Measurements from ENCODE around the gene IGSF6.

The IGSF6 gene

DNA sequence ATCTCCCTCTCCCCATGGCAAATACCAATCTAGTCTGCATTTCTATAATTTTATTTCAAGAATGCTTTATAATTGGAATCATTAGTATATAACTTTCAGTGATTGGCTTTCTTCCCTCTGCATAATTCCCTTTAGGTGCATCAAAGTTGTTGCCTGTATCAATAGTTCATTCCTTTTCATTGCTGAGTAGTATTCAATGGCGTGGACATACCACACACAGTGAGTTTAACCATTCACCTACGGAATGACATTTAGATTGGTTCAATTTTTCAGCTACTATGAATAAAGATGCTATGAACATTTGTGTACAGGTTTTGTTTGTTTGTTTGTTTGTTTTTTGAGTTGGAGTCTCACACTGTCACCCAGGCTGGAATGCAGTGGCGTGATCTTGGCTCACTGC is 21.1 kb upstream of the IGSF6 start:
- TF ChIP-seq TAF1 (IDR thresholded peaks at IDR 0.05; ENCODE audit: borderline replicate concordance, insufficient read depth, low read length), result no peak
- TF ChIP-seq FOXP2 (optimal IDR thresholded peaks at IDR 0.05; ENCODE audit: borderline replicate concordance, extremely low read depth, extremely low read length, insufficient read depth), result no peak
- TF ChIP-seq SIN3A (IDR thresholded peaks at IDR 0.05; ENCODE audit: borderline replicate concordance, insufficient read depth, low read length), result no peak
- no peak for TF ChIP-seq POLR2AphosphoS5 (IDR thresholded peaks at IDR 0.05; ENCODE audit: low read depth, low read length)
- TF ChIP-seq, protein P1, sequence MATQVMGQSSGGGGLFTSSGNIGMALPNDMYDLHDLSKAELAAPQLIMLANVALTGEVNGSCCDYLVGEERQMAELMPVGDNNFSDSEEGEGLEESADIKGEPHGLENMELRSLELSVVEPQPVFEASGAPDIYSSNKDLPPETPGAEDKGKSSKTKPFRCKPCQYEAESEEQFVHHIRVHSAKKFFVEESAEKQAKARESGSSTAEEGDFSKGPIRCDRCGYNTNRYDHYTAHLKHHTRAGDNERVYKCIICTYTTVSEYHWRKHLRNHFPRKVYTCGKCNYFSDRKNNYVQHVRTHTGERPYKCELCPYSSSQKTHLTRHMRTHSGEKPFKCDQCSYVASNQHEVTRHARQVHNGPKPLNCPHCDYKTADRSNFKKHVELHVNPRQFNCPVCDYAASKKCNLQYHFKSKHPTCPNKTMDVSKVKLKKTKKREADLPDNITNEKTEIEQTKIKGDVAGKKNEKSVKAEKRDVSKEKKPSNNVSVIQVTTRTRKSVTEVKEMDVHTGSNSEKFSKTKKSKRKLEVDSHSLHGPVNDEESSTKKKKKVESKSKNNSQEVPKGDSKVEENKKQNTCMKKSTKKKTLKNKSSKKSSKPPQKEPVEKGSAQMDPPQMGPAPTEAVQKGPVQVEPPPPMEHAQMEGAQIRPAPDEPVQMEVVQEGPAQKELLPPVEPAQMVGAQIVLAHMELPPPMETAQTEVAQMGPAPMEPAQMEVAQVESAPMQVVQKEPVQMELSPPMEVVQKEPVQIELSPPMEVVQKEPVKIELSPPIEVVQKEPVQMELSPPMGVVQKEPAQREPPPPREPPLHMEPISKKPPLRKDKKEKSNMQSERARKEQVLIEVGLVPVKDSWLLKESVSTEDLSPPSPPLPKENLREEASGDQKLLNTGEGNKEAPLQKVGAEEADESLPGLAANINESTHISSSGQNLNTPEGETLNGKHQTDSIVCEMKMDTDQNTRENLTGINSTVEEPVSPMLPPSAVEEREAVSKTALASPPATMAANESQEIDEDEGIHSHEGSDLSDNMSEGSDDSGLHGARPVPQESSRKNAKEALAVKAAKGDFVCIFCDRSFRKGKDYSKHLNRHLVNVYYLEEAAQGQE (IDR thresholded peaks at IDR 0.05; ENCODE audit: insufficient read depth in 1 of 2, low read depth in 2 of 2, low read length in 2 of 2), result no peak

DNA sequence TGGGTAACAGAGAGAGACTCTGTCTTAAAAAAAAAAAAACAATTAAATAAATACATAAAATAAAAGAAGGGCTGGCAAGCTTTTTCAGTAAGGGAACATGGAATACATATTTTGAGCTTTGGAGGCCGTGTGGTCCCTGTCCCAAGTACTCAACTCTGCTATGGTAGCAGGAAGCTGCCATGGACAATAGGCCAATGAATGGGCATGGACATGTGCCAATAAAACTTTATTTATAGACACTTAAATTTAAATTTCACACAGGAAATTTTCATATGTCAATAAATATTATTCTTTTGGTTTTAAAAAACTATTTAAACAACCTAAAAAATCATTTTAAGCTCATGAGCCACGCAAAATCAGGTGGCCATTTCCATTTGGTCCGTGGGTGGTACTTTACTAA is 15.2 kb upstream of the IGSF6 start:
- no peak for TF ChIP-seq SIN3A (IDR thresholded peaks at IDR 0.05; ENCODE audit: borderline replicate concordance, insufficient read depth, low read length)
- TF ChIP-seq TAF1 (IDR thresholded peaks at IDR 0.05; ENCODE audit: borderline replicate concordance, insufficient read depth, low read length), result no peak
- TF ChIP-seq FOXP2 (optimal IDR thresholded peaks at IDR 0.05; ENCODE audit: borderline replicate concordance, extremely low read depth, extremely low read length, insufficient read depth), result no peak
- TF ChIP-seq POLR2AphosphoS5 (IDR thresholded peaks at IDR 0.05; ENCODE audit: low read depth, low read length), result no peak
- TF ChIP-seq, protein P1 (IDR thresholded peaks at IDR 0.05; ENCODE audit: insufficient read depth in 1 of 2, low read depth in 2 of 2, low read length in 2 of 2), result no peak

DNA sequence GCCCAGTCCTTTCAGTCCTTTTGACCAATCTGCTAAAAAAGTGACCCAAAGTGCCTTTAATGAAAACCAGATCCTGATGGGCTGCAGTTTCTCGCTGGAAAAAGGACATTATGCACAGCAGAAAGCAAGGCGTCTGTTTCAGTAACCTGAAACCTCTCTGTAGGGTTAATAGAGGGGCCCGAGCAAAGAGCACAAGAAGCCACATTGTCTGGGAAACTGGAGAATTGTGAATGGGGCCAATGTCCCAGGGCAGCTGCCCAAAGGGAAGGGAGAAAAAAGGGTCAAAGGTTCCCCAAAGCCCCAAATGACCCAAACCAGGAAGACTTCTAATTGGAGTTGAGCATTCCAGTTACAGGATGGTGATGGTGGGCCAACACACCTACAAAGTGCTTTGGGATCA is 14.4 kb upstream of the IGSF6 start:
- TF ChIP-seq TAF1 (IDR thresholded peaks at IDR 0.05; ENCODE audit: borderline replicate concordance, insufficient read depth, low read length), result no peak
- no peak for TF ChIP-seq POLR2AphosphoS5 (IDR thresholded peaks at IDR 0.05; ENCODE audit: low read depth, low read length)
- no peak for TF ChIP-seq FOXP2 (optimal IDR thresholded peaks at IDR 0.05; ENCODE audit: borderline replicate concordance, extremely low read depth, extremely low read length, insufficient read depth)
- no peak for TF ChIP-seq SIN3A (IDR thresholded peaks at IDR 0.05; ENCODE audit: borderline replicate concordance, insufficient read depth, low read length)
- TF ChIP-seq, protein P1 (IDR thresholded peaks at IDR 0.05; ENCODE audit: insufficient read depth in 1 of 2, low read depth in 2 of 2, low read length in 2 of 2), result no peak

DNA sequence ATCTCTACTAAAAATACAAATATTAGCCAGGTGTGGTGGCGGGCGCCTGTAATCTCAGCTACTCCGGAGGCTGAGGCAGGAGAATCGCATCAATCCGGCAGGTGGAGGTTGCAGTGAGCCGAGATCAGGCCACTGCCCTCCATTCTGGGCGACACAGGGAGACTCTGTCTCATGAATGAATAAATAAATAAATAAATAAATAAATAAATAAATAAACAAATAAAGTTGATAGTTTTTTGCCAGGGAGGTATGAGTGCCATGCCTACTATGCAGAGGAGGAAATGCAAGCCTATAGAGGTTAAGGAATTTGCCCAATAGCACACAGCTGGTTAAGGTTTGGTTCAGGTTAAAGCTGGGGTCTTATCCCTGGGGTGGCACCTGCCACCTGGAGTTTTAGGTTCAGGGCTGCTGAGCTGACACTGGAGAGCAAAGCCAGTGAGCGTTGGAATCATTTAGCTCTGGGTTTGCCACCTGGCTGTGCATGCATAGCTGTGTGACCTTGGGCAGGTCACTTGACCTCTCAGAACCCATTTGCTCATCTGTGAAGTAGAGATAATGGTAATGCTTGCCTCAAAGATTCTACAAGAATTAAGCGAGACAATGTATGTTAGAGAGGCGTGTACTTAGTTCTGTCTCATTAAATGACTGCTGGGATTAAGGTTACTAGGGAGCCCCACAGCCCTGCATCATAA is 12.5 kb upstream of the IGSF6 start:
- TF ChIP-seq POLR2AphosphoS5 (IDR thresholded peaks at IDR 0.05; ENCODE audit: low read depth, low read length) (no peak), SIN3A (IDR thresholded peaks at IDR 0.05; ENCODE audit: borderline replicate concordance, insufficient read depth, low read length) (no peak), FOXP2 (optimal IDR thresholded peaks at IDR 0.05; ENCODE audit: borderline replicate concordance, extremely low read depth, extremely low read length, insufficient read depth) (no peak), TAF1 (IDR thresholded peaks at IDR 0.05; ENCODE audit: borderline replicate concordance, insufficient read depth, low read length) (no peak)
- TF ChIP-seq, protein P1 (IDR thresholded peaks at IDR 0.05; ENCODE audit: insufficient read depth in 1 of 2, low read depth in 2 of 2, low read length in 2 of 2), result no peak

All from PFSK-1 (cell line).